ENCODE results near the gene SDCCAG8. TPM values are rescaled to one million over a fixed set of nuclear protein-coding genes. Genes with fewer than 3 reads are reported as not detected.

Gene SDCCAG8
- total RNA-seq, 1 donor: 41.0 TPM

DNA sequence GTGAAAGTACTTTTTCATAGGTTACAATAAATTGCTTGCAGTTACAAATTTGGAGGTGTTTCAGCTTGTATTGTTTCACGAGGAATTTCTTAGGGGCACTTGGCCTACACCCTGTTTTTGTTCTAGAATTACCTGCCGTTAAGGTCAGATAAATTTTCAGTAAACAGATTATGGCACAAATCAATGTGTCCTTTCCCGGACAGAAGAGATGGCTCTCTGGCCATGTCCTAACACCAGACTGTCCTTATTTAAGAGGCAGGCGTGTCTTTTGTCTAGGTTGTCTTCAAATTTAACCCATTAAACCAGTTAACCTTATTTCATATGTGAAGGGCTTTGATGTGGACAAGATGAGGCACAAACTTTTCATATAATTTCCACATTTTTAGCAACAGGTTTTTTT is 243.4 kb downstream of the SDCCAG8 start:
- TF ChIP-seq, protein P1, sequence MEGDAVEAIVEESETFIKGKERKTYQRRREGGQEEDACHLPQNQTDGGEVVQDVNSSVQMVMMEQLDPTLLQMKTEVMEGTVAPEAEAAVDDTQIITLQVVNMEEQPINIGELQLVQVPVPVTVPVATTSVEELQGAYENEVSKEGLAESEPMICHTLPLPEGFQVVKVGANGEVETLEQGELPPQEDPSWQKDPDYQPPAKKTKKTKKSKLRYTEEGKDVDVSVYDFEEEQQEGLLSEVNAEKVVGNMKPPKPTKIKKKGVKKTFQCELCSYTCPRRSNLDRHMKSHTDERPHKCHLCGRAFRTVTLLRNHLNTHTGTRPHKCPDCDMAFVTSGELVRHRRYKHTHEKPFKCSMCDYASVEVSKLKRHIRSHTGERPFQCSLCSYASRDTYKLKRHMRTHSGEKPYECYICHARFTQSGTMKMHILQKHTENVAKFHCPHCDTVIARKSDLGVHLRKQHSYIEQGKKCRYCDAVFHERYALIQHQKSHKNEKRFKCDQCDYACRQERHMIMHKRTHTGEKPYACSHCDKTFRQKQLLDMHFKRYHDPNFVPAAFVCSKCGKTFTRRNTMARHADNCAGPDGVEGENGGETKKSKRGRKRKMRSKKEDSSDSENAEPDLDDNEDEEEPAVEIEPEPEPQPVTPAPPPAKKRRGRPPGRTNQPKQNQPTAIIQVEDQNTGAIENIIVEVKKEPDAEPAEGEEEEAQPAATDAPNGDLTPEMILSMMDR (IDR thresholded peaks at IDR 0.05; ENCODE audit: insufficient read depth, low read depth, low read length): no peak
- DNase-seq (ENCODE audit: low read depth): no peak
- no peak overlapping the region for H3K4me3 ChIP-seq (ENCODE audit: low read depth, low read length)

DNA sequence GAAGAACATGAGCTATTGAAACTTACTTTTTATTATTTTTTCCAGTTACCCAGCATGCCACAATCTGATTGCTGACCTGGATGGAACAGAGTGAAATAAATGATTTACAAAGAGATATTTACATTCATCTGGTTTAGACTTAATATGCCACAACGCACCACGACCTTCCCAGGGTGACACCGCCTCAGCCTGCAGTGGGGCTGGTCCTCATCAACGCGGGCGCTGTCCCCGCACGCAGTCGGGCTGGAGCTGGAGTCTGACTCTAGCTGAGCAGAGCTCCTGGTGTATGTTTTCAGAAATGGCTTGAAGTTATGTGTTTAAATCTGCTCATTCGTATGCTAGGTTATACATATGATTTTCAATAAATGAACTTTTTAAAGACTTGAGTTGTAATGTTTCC is 243.9 kb downstream of the SDCCAG8 start:
- H3K4me3 ChIP-seq (ENCODE audit: low read depth, low read length): no peak overlapping the region
- TF ChIP-seq, protein P1 (IDR thresholded peaks at IDR 0.05; ENCODE audit: insufficient read depth, low read depth, low read length): no peak
- no peak for DNase-seq (ENCODE audit: low read depth)

DNA sequence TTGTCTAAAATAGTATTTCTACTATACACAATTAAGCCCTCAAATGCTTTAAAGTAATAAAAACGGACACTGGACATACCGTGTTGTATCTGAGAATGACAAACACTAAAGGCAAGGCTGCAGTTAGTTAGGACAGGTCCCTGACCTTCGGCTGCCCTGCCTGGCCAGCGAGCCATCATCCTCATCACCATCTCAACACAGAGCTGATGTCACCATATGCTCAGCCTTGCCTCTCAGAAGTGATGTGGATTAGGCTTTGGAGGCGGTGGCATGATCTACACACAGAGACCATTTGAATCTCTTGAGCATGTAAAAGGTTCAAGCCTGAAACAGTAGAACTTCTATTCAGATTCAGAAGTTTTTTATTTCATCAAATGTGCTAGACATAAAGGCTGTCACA is 244.7 kb downstream of the SDCCAG8 start:
- DNase-seq (ENCODE audit: low read depth): no peak
- TF ChIP-seq, protein P1 (IDR thresholded peaks at IDR 0.05; ENCODE audit: insufficient read depth, low read depth, low read length): no peak
- no peak overlapping the region for H3K4me3 ChIP-seq (ENCODE audit: low read depth, low read length)

DNA sequence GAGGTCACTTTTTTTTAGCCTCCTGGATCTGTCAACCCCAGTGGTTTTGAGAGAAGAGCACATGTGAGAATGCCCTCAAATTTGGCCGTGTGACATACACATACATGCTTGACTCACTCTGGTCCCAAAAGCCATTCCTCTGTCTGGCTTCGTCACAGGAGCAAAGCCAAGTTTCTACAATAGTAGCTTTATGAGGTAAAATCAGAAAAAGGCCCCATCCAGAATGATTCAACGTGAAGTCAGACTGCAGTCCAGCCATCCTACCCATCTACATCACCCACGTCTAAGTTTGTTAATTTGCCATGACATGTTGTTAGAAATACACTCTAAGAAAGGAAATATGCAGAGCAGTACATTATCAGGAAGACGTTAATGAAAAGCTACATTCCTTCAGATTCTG is 245.2 kb downstream of the SDCCAG8 start:
- TF ChIP-seq, protein P1 (IDR thresholded peaks at IDR 0.05; ENCODE audit: insufficient read depth, low read depth, low read length): no peak
- no peak for DNase-seq (ENCODE audit: low read depth)
- no peak overlapping the region for H3K4me3 ChIP-seq (ENCODE audit: low read depth, low read length)

DNA sequence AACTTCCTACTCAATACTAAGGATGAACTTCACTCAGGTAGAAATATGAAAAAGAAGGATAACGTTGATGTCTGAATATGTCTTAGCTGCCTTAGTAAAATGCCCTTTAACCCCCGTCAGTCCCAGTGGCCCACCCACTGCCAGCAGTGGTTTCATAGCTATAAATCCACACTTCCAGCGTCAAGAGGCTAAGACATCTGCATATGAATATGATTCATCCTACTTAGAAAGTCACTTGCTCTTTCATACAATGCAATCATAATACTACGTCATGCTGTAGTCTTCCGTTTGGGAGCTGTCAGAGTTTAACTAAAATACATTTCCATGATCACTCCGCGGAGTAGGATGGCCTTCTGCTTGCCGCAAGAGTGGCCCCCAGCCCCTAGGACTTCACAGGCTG is 247.3 kb downstream of the SDCCAG8 start:
- TF ChIP-seq, protein P1 (IDR thresholded peaks at IDR 0.05; ENCODE audit: insufficient read depth, low read depth, low read length): no peak
- H3K4me3 ChIP-seq (ENCODE audit: low read depth, low read length): no peak overlapping the region
- no peak for DNase-seq (ENCODE audit: low read depth)

DNA sequence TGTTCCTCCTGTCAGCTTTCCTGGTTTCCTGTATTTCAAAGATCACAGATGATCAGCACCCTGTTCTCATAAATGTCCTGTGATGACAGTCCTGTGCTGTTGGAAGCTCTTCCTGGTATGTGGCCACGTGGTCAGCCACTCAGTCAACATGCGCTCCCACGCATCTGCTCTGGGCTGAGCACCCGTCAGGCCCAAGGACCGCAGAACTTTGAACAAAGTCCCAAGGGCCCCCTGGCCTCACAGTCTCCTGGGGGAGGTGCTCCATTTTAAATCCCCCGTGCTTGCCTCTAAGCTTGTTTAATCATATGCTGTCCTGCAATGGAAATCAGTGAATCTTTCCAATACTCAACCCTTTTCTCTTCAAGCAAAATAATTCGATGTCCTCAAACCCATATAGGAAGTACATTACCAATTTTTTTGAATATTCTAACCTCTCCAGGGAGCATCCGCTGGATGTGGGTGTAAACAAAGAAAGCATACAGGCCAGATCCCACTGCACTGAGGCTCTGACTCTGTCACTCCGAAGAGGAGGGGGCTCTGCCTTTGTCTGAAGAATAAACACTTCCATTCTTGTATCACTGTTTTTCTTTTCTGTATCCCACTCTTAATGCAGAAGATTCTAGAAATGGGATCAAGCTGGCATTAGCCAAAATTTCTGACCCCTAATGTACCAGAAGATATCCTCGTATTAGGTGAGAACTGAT is 250.3 kb downstream of the SDCCAG8 start:
- H3K4me3 ChIP-seq (ENCODE audit: low read depth, low read length): no peak overlapping the region
- TF ChIP-seq, protein P1 (IDR thresholded peaks at IDR 0.05; ENCODE audit: insufficient read depth, low read depth, low read length): no peak
- peak; percentile 38 for DNase-seq (ENCODE audit: low read depth)
